Measurements from ENCODE around the gene WFDC9.
"Not testable (repeated sequence)": the region's sequence is repeated elsewhere in the genome, so short reads cannot be mapped to it uniquely, and the experiment has no call there.

The WFDC9 gene

DNA sequence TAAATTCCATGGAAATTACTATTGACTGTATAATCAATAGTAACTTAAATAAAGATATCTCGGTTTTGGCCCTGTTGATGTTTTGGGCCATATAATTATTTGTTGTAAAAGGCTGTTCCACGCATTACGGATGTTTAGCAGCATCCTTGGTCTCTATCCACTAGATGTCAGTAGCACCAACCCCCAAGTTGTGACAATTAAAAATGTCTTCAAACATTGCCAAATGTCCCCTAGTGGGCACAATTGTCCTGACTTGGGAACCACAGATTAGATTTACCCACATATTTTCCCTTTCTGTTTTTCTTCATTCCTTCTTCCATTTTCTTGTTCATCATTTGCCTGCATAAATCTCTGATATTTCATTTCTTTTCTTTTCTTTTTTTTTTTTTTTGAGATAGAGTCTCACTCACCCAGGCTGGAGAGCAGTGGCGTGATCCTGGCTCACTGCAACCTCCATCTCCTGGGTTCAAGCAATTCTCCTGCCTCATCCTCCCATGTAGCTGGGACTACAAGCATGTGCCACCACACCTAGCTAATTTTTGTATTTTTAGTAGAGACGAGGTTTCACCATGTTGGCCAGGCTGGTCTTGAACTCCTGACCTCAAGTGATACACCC is 38.4 kb downstream of the WFDC9 start:
- DNase-seq (ENCODE audit: low read depth in 2 of 2): no peak

- DNase-seq (ENCODE audit: low read depth in 2 of 2): no peak
Measured at GRCh38 chr20:45589725-45590124, 41.4 kb downstream of the WFDC9 start.

DNA sequence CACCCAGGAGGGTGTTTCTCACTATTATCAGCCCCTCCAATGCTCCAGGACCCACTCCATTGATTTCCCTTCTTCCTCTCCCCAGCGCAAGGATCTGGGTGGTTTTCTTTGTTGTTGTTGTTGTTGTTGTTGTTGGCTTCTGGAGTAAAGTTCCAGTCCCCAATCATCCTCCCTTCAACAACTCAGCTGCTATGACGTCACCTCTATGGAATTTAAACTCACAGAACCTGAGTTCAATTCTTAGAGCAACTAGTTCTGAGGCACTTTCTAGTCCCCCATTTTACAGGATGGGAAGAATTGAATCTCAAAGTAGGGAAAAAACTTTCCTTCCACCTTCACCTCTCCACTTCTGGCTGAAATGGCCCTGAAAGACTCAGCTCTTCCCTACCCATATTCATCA is 42.3 kb downstream of the WFDC9 start:
- no peak for DNase-seq (ENCODE audit: low read depth in 2 of 2)

DNA sequence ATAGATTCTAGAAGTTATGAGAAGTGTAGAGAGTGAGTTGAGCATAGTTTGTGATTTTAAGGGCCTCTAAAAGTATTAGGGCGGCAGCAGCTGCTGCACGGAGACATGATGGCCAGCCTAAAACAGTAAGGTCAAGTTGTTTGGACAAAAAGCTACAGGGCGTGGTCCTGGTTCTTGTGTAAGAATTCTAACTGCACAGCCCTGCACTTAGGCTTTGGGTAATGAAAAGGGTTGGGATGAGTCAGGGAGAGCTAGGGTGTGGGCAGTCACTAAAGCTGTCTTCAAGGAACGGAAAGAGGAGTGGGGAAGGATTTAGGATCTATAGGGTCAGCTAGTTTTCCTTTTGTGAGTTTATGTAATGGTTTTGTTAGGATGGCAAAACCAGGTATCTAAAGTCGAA is 45.1 kb downstream of the WFDC9 start:
- DNase-seq (ENCODE audit: low read depth in 2 of 2): not testable (repeated sequence)

DNA sequence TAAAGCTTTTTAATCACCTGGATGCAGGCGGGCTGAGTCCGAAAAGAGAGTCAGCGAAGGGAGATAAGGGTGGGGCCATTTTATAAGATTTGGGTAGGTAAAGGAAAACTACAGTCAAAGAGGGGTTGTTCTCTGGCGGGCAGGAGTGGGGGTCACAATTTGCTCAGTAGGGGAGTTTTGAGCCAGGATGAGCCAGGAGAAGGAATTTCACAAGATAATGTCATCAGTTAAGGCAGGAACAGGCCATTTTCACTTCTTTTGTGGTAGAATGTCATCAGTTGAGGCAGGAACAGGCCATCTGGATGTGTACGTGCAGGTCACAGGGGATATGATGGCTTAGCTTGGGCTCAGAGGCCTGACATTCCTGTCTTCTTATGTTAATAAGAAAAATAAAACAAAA is 46.8 kb downstream of the WFDC9 start:
- DNase-seq (ENCODE audit: low read depth in 2 of 2): not testable (repeated sequence)

DNA sequence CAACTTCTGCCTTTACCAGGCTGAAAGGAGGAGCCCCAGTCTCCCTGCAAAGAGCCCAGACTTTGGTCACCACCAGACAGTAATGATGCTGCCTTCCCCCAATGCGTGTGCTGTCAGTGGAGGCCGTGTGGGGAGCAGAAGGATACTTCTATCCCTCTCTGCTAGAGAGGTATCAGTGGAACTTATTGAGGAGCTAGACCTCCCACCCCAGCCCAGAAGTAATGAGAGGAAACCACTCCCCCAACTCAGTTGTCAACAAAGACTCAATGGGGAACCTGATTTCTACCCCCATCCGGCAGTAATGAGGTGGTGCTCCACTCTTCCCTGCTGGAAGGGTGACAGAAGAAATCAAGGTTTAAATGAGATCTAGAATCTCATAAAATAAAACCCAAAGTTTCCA is 47.6 kb downstream of the WFDC9 start:
- no peak for DNase-seq (ENCODE audit: low read depth in 2 of 2)

GRCh38 chr20:45581702-45582101 is 49.4 kb downstream of the WFDC9 start:
- DNase-seq (ENCODE audit: low read depth in 2 of 2): no peak

GRCh38 chr20:45579184-45579583 is 51.9 kb downstream of the WFDC9 start, which contains the start of gene WFDC8:
Gene WFDC8, minus strand, starts transcription at chr20:45579284. Its CDS starts 37 bp downstream, at chr20:45579247.
- no peak for DNase-seq (ENCODE audit: low read depth in 2 of 2)

DNA sequence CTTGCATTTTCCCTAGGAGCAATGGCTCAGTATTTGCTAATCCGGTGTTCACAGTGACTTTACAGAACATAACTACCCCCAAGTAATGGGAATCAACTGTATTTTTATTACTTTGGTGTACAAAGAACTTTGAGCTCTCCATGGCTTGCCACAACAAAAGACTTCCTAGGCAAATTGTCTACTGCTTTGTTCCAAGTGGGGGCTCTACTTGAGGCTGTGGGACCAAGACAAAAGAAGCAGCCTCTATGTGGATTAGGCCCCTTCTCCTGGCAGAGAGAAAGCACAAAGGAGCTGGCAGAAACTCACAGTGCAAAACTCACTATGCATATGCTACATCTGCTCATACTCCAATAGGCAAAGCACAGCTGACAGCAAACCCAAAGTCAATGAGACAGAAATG is 52.9 kb downstream of the WFDC9 start:
- no peak for DNase-seq (ENCODE audit: low read depth in 2 of 2)

DNA sequence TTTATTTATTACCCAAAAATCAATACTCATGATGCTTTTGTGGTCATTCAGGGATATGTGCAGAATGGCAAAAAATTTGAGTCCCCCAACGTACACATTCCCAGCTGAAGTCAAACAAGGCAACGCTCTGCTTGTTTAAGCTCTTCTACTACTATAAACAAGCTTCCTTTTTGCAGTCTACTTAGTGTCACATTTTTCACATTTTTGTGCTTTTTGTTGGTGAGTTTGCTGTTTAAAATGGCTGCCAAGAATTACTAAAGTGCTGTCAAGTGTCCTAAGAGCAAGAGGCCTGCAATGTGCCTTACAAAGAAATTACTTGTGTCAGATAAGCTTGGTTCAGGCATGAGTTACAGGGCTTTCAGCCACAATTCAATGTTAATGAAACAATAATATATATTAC is 54.1 kb downstream of the WFDC9 start:
- no peak for DNase-seq (ENCODE audit: low read depth in 2 of 2)

DNA sequence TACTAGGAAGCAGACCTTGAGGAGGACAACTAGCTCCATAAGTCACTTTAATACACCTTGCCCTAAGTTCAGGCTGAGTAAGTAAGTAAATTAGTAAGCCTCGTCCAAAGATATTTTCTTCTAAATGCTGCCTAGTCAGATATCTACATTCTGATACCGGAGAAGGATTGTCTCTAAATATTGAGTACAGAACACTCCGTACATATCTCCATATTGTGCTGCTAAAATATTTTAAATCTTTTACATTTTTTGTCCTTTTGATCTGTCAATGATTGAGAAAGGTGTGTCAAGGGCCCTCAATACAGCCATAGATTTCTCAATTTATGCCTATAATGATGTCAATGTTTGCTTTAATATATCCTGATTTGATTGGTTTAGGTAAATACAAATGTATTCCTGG is 55.2 kb downstream of the WFDC9 start:
- no peak for DNase-seq (ENCODE audit: low read depth in 2 of 2)

- not testable (repeated sequence) for DNase-seq (ENCODE audit: low read depth in 2 of 2)
Measured at GRCh38 chr20:45569650-45570049, 61.4 kb downstream of the WFDC9 start.

DNA sequence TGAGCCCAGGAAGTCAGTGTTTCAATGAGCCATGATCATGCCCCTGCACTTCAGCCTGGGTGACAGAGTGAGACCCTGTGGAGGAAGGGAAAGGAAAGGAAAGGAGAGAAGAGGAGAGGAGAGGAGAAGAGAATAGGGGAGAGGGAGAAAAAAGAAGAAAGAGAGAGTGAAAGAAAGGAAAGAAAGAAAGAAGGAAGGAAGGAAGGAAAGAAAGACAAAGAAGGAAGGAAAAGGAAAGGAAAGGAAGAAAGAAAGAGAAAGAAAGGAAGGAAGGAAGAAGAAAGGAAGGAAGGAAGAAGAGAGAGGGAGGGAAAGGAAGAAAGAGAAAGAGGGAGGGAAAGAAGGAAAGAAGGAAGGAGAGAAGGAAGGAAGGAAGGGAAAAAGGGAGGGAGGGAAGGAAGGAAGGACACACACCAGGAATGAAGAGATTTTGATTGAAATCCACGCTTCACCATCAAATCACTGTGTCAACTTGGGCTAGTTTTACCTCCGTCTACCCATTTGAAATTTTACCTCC is 66.3 kb downstream of the WFDC9 start:
- DNase-seq (ENCODE audit: low read depth in 2 of 2): no peak
